ENCODE measurements around the gene DHX40. TPM values are rescaled to one million over a fixed set of nuclear protein-coding genes. Genes with fewer than 3 reads are reported as not detected.

The DHX40 gene
- total and polyA plus RNA-seq, 8 donors = 14.0 to 109 (median 23.0) TPM

DNA sequence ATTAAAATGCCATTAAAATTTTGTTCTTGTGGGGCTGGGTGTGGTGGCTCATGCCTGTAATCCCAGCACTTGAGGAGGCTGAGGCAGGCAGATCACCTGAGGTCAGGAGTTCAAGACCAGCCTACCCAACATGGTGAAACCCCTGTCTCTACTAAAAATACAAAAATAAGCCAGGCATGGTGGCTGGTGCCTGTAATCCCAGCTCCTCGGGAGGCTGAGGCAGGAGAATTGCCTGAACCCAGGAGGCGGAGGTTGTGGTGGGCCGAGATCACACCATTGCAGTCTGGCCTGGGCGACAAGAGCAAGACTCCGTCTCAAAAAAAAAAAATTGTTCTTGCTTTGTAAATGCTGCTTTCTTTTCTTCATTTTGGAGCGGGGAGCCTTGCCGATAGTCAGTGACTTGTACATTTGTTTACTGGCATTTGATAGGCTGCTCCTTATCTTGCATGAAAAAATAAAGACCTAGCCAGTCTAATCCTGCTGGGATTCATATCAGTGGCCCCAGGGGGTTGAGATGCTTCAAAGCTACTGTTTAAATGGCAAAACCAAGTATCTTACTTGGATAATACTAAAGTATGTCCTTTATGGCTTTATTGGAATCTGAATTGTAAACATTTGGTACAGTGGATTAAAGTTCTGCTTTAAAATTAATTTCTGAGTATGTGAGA is 51.0 kb downstream of the DHX40 start:
- peaks cover 0 to 6% (median 0%) of the 10 kb centered on the region in 4 donors for H3K36me3 ChIP-seq
- H3K4me1 ChIP-seq = peaks cover 13 to 32% (median 20%) of the 10 kb centered on the region in 4 donors
- H3K27me3 ChIP-seq = no peaks in the 10 kb centered on the region
- H3K27ac ChIP-seq = no peak overlapping the region
- H3K9me3 ChIP-seq = no peaks in the 10 kb centered on the region
- no peak for DNase-seq
- TF ChIP-seq EP300 (IDR thresholded peaks at IDR 0.05) (no peak), POLR2A (IDR thresholded peaks at IDR 0.05) (no peak), POLR2AphosphoS5 (IDR thresholded peaks at IDR 0.05) (no peak)
- TF ChIP-seq, protein P1, sequence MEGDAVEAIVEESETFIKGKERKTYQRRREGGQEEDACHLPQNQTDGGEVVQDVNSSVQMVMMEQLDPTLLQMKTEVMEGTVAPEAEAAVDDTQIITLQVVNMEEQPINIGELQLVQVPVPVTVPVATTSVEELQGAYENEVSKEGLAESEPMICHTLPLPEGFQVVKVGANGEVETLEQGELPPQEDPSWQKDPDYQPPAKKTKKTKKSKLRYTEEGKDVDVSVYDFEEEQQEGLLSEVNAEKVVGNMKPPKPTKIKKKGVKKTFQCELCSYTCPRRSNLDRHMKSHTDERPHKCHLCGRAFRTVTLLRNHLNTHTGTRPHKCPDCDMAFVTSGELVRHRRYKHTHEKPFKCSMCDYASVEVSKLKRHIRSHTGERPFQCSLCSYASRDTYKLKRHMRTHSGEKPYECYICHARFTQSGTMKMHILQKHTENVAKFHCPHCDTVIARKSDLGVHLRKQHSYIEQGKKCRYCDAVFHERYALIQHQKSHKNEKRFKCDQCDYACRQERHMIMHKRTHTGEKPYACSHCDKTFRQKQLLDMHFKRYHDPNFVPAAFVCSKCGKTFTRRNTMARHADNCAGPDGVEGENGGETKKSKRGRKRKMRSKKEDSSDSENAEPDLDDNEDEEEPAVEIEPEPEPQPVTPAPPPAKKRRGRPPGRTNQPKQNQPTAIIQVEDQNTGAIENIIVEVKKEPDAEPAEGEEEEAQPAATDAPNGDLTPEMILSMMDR (IDR thresholded peaks at IDR 0.05) = no peak
- 47 to 85% (median 63%) methylated on average over 7 of the region's 7 CpGs for WGBS, 5 donors
- intact Hi-C loops (cut with DNase I; ENCODE audit: low total_unique reads) = no loop called here
- H3K4me3 ChIP-seq = no peak overlapping the region

DNA sequence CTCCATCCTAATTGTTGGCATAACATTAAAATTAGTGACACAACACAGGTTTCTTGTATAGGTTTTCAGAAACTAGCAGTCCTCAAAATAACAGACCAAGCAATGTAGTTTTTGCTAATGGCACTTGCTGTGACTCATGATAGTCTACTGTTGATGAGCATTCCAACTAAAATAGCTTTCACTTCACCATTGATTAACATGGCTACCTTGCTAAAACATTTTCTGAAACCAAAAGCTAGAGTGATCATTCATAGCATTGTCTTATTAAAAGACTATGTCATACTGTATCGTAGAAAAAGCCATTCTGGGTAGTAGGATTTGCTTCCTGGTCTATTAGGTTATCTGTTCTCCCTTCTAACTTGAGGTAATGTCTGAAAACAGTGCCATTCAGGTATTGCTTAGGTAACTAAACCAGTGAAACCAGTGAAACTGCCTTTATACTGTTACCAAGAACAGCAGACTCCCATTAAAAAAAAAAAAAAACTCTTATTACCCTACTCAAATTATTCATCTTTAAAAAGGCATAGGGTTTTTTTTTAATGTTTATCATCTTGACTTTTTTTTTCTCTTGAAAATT is 51.8 kb downstream of the DHX40 start:
- Histone ChIP-seq H3K4me1 (peaks cover 22 to 40% (median 28%) of the 10 kb centered on the region in 4 donors), H3K4me3 (no peak overlapping the region), H3K27ac (peak overlapping the region in 2 of 5 donors; percentile 99 to 100), H3K9me3 (no peaks in the 10 kb centered on the region), H3K36me3 (no peaks in the 10 kb centered on the region), H3K27me3 (no peaks in the 10 kb centered on the region)
- intact Hi-C loops (cut with DNase I; ENCODE audit: low total_unique reads) = no loop called here
- TF ChIP-seq EP300 (IDR thresholded peaks at IDR 0.05) (no peak), POLR2A (IDR thresholded peaks at IDR 0.05) (no peak), POLR2AphosphoS5 (IDR thresholded peaks at IDR 0.05) (no peak)
- TF ChIP-seq, protein P1 (IDR thresholded peaks at IDR 0.05) = no peak
- WGBS, 5 donors = 34 to 69% (median 51%) methylated on average over 1 of the region's 1 CpG
- DNase-seq = peak in 1 of 2 donors; percentile 50

DNA sequence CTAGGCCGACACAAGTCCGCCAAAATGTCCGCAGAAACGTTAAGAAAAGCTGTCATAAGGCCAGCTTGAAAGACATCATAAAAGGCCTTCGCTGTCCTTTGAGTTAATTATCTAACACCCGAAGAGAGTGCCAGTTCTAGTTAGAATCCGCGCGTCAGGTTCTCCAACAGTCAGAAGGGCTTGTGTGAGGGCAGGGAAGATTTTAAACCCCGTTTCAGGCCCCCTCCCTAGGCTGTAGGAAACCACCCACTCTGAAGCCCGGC is 53.6 kb downstream of the DHX40 start:
- peaks cover 38 to 57% (median 45%) of the 10 kb centered on the region in 4 donors for H3K4me1 ChIP-seq
- no peak for DNase-seq
- no peaks in the 10 kb centered on the region for H3K27me3 ChIP-seq
- H3K27ac ChIP-seq = peak overlapping the region; percentile 97 to 100 (median 99)
- H3K9me3 ChIP-seq = no peaks in the 10 kb centered on the region
- intact Hi-C loops (cut with DNase I; ENCODE audit: low total_unique reads) = no loop called here
- H3K4me3 ChIP-seq = peak overlapping the region; percentile 89 to 97 (median 96)
- 0 to 1% (median 0%) methylated on average over 10 to 11 of the region's 11 CpGs for WGBS, 5 donors
- no peaks in the 10 kb centered on the region for H3K36me3 ChIP-seq
- TF ChIP-seq EP300 (IDR thresholded peaks at IDR 0.05) = no peak
- TF ChIP-seq, protein P1 (IDR thresholded peaks at IDR 0.05) = no peak
- no peak for TF ChIP-seq POLR2A (IDR thresholded peaks at IDR 0.05)
- no peak for TF ChIP-seq POLR2AphosphoS5 (IDR thresholded peaks at IDR 0.05)

DNA sequence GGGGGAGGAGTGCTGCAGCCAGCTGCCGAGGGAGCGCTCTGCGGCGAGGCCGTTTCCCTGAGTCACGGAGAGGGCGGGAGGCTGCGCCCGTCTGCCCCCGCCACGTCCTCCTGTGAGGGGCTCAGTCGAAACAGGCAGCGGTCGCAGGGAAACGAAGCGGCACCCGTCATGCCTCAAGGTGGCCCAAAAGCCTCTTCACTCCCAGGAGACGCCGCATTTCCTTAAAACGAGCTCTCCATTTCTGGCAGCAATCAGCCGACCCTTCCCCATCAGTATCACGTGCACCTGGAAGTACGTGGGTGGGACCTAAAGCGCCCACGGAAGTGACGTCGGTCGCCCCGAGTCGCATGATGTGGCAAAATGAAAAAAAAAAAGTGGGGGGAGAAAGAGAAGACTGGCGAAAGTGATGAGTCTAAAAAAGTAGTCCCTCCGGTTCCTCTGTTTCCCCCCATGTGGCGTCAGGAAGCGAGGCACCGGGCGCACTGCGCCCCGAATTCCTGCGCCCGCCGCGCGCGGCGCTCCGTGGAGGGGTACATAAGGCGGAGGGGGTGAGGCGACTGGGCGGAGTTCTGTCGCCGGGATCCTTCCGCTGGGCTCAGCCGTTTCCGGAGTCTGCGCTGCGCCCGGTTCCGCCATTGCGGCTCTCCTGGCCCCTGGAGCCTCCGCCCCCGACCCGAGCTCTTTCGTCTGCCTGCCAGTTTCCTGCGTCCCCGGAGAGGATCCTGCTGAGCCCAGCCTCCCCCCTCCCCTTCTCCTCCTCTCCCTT is 54.1 kb downstream of the DHX40 start, which contains the start of gene CLTC:
Gene CLTC (plus strand): TSS at position 598 of the 766 bp plus-strand sequence. CDS start 237 bp downstream, outside the sequence.
- Histone ChIP-seq H3K4me3 (peak within 1 kb of the TSS; percentile 89 to 97 (median 96)), H3K27me3 (no peaks in the 10 kb centered on the region), H3K27ac (peak within 1 kb of the TSS; percentile 97 to 100 (median 99)), H3K9me3 (no peaks in the 10 kb centered on the region), H3K4me1 (peaks cover 43 to 63% (median 50%) of the 10 kb centered on the region in 4 donors), H3K36me3 (no peaks in the 10 kb centered on the region)
- TF ChIP-seq EP300 (IDR thresholded peaks at IDR 0.05) (no peak), POLR2A (IDR thresholded peaks at IDR 0.05) (peak in 1 of 4 donors; percentile 85), POLR2AphosphoS5 (IDR thresholded peaks at IDR 0.05) (peak; percentile 92 to 96 (median 95))
- TF ChIP-seq, protein P1 (IDR thresholded peaks at IDR 0.05) = no peak
- 0 to 1% (median 0%) methylated on average over 35 to 65 of the region's 65 CpGs for WGBS, 5 donors
- peak; percentile 92 to 99 for DNase-seq
- intact Hi-C loops (cut with DNase I; ENCODE audit: low total_unique reads) = no loop called here
